ENCODE results near the gene TBC1D9B. TPM values are rescaled to one million over a fixed set of nuclear protein-coding genes. Genes with fewer than 3 reads are reported as not detected.

TBC1D9B gene
- total RNA-seq, 1 donor from 2014 or later: 79.6 TPM

DNA sequence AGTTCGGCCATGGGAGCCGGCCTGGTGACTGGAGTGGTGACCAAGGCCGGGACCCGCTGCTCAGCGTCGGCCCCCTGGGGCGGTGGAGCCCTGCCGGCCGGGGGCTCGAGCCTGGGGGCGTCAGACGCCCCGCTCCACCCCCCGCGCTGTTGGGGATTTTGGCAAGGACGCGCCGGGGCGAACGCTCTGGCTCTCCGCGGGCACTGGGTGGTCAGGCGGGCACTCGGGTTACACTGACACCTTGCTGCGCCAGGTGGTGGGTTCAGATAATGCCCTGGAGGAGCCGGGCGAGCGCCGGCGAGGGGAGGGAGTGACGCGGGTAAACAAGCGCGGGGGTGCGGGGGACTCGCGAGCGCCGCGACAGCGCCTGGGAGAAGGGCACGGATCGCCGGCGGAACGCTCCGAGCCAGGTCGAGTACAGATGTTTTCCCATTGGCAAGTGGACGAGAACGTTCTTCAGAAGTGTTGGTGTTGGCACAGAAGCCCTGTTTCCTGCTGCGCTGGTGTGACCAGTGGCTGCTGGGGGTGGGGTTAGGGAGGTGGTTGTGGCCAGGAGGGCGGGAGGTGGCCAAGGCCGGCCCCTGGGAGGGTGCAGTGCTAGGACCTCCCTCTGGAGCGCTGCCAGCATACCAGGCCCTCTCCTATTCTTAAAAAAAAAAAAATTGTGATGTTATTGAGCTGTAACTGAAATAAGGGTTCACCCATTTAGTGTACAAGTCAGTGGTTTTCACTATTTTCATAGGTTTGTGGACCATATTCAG, 86.2 kb downstream of the TBC1D9B start:
- H3K36me3 ChIP-seq (ENCODE audit: control insufficient read depth, insufficient read depth, low read length): peaks cover 6% of the 10 kb centered on the region
- H3K27me3 ChIP-seq (ENCODE audit: control insufficient read depth, insufficient read depth, low read length): no peaks in the 10 kb centered on the region
- H3K4me3 ChIP-seq (ENCODE audit: low read depth, low read length): peak overlapping the region; percentile 95
- DNase-seq (ENCODE audit: low read depth): peak; percentile 60
- TF ChIP-seq, protein P1, sequence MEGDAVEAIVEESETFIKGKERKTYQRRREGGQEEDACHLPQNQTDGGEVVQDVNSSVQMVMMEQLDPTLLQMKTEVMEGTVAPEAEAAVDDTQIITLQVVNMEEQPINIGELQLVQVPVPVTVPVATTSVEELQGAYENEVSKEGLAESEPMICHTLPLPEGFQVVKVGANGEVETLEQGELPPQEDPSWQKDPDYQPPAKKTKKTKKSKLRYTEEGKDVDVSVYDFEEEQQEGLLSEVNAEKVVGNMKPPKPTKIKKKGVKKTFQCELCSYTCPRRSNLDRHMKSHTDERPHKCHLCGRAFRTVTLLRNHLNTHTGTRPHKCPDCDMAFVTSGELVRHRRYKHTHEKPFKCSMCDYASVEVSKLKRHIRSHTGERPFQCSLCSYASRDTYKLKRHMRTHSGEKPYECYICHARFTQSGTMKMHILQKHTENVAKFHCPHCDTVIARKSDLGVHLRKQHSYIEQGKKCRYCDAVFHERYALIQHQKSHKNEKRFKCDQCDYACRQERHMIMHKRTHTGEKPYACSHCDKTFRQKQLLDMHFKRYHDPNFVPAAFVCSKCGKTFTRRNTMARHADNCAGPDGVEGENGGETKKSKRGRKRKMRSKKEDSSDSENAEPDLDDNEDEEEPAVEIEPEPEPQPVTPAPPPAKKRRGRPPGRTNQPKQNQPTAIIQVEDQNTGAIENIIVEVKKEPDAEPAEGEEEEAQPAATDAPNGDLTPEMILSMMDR (IDR thresholded peaks at IDR 0.05; ENCODE audit: insufficient read depth, low read length, poor library complexity, severe bottlenecking): no peak

DNA sequence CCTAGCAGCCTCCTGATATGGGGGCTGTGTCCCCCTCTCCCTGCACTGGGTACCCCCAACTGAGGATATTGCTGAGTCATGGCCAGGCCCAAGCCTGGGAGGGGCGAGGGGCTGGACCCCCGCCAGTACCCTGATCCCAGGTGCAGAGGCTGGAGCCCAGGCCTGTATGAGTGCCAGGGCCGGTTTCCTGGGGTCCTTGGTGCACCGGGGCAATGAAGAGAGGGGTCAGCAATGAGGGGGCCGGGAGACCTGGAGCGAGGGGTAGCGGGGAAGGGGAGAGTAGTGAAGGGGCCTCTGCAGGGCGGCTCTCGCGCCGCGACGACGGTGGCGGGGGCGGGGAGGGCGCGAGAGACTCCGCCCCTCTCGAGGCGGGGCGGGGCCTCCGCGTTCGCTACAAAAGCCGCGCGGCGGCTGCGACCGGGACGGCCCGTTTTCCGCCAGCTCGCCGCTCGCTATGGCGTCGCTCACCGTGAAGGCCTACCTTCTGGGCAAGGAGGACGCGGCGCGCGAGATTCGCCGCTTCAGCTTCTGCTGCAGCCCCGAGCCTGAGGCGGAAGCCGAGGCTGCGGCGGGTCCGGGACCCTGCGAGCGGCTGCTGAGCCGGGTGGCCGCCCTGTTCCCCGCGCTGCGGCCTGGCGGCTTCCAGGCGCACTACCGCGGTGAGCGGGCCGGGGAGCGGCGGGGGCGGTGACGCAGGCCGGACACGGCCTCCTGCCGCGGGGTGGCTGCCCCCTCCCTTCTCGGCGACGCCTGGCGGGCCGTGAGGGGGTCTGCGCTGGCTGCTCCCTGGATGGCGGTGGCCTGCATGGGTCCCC, 87.0 kb downstream of the TBC1D9B start, which contains the start of gene SQSTM1:
Gene SQSTM1, plus strand, starts transcription at position 423 of the 815 bp plus-strand sequence. Its CDS starts 32 bp downstream, at position 455.
- Histone ChIP-seq H3K27me3 (ENCODE audit: control insufficient read depth, insufficient read depth, low read length) (no peaks in the 10 kb centered on the region), H3K4me3 (ENCODE audit: low read depth, low read length) (peak within 1 kb of the TSS; percentile 95), H3K36me3 (ENCODE audit: control insufficient read depth, insufficient read depth, low read length) (peaks cover 5% of the 10 kb centered on the region)
- TF ChIP-seq, protein P1 (IDR thresholded peaks at IDR 0.05; ENCODE audit: insufficient read depth, low read length, poor library complexity, severe bottlenecking): no peak
- DNase-seq (ENCODE audit: low read depth): no peak

DNA sequence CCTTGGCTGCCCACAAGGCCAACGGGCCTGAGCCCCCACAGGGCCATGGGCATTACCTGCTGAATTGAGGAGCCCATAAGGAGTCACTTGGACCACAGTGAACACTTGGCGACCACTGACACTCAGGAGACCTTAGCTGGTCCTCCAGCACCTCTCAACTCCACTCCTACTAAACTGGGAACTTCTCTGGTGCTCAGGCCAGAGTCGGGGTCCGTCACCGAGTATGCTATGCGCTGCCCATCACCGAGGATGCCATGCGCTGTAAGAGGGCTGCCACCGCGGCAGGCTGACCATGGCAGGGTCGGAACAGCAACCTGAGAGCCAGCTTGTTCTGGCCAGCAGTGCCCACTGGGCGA, 87.6 kb downstream of the TBC1D9B start:
- no peaks in the 10 kb centered on the region for H3K27me3 ChIP-seq (ENCODE audit: control insufficient read depth, insufficient read depth, low read length)
- DNase-seq (ENCODE audit: low read depth): no peak
- H3K4me3 ChIP-seq (ENCODE audit: low read depth, low read length): peak overlapping the region; percentile 95
- peaks cover 5% of the 10 kb centered on the region for H3K36me3 ChIP-seq (ENCODE audit: control insufficient read depth, insufficient read depth, low read length)
- TF ChIP-seq, protein P1 (IDR thresholded peaks at IDR 0.05; ENCODE audit: insufficient read depth, low read length, poor library complexity, severe bottlenecking): no peak

GRCh38 chr5:179819296-179820126, 88.2 kb downstream of the TBC1D9B start:
- TF ChIP-seq, protein P1 (IDR thresholded peaks at IDR 0.05; ENCODE audit: insufficient read depth, low read length, poor library complexity, severe bottlenecking): no peak
- Histone ChIP-seq H3K27me3 (ENCODE audit: control insufficient read depth, insufficient read depth, low read length) (no peaks in the 10 kb centered on the region), H3K36me3 (ENCODE audit: control insufficient read depth, insufficient read depth, low read length) (peaks cover 5% of the 10 kb centered on the region), H3K4me3 (ENCODE audit: low read depth, low read length) (no peak overlapping the region)
- peak; percentile 52 for DNase-seq (ENCODE audit: low read depth)

DNA sequence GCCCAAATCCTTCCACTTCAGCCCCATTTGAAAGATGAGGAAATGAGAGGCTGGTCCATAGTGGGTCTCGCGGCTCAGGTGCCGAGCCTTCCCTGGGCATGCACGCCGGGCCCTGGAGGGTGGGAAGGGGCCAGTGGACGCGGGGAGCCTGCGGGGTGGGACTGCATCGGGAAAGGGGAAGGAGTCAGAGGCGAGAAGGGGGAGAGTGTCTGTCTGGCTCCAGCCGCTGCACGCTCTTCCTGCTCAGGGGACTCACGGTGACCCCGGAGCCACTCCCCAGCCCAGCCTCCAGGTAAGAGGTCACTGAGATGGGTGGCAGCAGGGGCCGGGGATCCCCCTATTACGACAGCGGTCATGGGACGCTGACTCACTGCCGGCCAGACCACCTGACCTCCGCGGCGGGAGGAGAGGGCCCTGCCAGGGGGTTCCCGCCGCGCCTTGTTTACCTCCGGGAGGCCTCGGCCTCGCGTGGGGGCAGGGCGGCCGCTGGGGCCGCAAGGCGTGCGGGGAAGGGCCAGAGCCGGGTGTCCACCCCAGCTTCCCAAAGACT, 88.9 kb downstream of the TBC1D9B start:
- TF ChIP-seq, protein P1 (IDR thresholded peaks at IDR 0.05; ENCODE audit: insufficient read depth, low read length, poor library complexity, severe bottlenecking): no peak
- H3K36me3 ChIP-seq (ENCODE audit: control insufficient read depth, insufficient read depth, low read length): peaks cover 3% of the 10 kb centered on the region
- H3K27me3 ChIP-seq (ENCODE audit: control insufficient read depth, insufficient read depth, low read length): no peaks in the 10 kb centered on the region
- peak; percentile 82 for DNase-seq (ENCODE audit: low read depth)
- no peak overlapping the region for H3K4me3 ChIP-seq (ENCODE audit: low read depth, low read length)
